Mammary epithelial cell (primary cell): ENCODE results near the gene KIF5C.

Source experiments
- CTCF ChIP-seq, 2 donors: IDR thresholded peaks in 1 of 2; conservative IDR thresholded peaks in 1 of 2; 2 replicates each; pipeline ENCODE4 v1.5.1; 2011 to 2012; ENCODE audit warnings: inconsistent platforms in 2 of 2, low read length in 2 of 2, mild to moderate bottlenecking in 2 of 2, control low read depth in 1 of 2, low read depth in 1 of 2; ENCODE audit not compliant: insufficient read depth in 1 of 2; ENCODE audit errors: extremely low read depth in 1 of 2
- EZH2 ChIP-seq: IDR thresholded peaks from 2 replicates; pipeline ENCODE4 v1.6.1; 2012; ENCODE audit warnings: low read length, inconsistent platforms, borderline replicate concordance

- no peak for TF ChIP-seq CTCF (conservative IDR thresholded peaks at IDR 0.05 in 1 of 2, IDR thresholded peaks at IDR 0.05 in 1 of 2; ENCODE audit: extremely low read depth in 1 of 2, insufficient read depth in 1 of 2, low read depth in 1 of 2, low read length in 2 of 2)
- no peak for TF ChIP-seq EZH2
Observed at GRCh38 chr2:148907085-148907785, 32.2 kb downstream of the KIF5C start.
